ENCODE results near the gene COX20.
A peak's percentile ranks its signal among the peaks of the same experiment; 100 is the strongest.

Gene COX20

GRCh38 chr1:244851546-244852231 lies 16.2 kb downstream of the COX20 start:
- no peak for DNase-seq (ENCODE audit: low read depth in 2 of 2)

DNA sequence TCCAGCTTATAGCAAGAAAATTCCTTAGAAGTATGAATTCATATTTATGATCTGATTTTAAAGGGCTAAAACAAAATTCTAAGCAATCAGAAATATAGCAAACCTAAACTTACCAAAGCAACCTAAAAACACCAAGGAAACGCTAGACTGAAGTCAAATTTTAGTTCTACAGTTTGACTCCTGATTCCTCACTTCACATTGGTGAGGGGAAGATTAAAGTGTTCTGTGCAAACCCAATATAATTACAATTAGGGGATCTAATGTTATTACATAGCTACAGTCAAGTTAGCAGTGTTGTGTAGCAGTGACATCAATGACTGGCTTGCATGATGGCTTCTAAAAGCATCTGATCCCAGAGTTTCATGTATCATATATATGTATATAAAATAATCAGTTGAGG lies 17.2 kb downstream of the COX20 start:
- no peak for DNase-seq (ENCODE audit: low read depth in 2 of 2)

DNA sequence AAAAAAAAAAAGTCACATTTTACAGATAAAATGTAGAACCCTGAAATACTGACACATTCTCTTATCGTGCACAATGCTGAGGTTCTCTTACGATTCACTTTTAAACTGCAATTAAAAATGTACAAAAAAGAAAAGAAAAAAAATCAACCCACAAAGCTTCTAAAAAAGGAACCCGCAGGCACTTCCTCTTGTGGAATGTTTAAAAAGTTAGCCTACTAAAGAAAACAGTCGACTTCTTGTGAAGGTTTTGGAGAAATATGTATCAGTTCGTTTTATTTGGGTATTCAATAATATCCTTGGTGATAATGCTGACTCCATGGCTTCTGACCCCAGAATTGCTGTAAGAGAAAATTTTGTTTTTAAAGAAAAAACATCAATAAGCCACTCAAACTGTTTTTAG lies 18.7 kb downstream of the COX20 start:
- DNase-seq (ENCODE audit: low read depth in 2 of 2), result no peak

- DNase-seq (ENCODE audit: low read depth in 2 of 2), result no peak
These were observed 19.6 kb downstream of the COX20 start for GRCh38 chr1:244854865-244855578.

- no peak for DNase-seq (ENCODE audit: low read depth in 2 of 2)
These were observed 22.3 kb downstream of the COX20 start for GRCh38 chr1:244857761-244858160.

GRCh38 chr1:244858357-244858756 lies 22.9 kb downstream of the COX20 start:
- no peak for DNase-seq (ENCODE audit: low read depth in 2 of 2)

GRCh38 chr1:244860078-244860477 lies 24.6 kb downstream of the COX20 start:
- DNase-seq (ENCODE audit: low read depth in 2 of 2), result no peak

DNA sequence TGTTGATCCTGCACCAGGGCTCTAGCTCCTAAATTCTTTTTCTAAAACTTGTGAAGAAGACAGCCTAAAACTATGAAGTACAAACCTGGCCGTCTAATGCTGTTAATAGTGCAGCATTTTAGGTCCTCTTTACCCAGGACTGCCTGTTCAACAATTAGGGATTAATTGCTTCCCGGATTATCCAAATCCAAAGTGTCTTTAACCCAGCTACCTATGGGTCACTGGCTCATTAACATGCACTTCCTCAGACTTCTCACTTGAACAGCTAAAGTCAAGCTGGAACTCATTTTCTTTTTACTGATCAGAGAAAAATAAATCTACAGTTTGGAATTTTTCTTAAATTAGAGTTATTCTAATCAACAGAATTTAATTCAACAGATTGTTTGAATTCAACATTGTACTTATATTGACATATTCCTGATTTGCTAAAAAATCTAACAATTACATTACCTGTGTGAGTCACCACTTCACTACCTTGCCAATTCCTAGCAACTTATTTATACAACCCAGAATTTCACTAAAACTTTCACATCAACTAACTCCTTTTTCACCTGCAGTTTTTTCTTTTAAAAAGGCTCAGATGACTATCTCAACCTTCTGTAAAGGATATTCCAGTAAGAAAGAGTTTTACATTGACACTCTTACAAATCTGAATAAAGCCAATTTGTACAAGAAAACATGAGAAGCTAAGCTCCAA lies 25.6 kb downstream of the COX20 start:
- no peak for DNase-seq (ENCODE audit: low read depth in 2 of 2)

GRCh38 chr1:244861683-244862082 lies 26.2 kb downstream of the COX20 start:
- DNase-seq (ENCODE audit: low read depth in 2 of 2), result no peak

GRCh38 chr1:244862354-244862698 lies 26.9 kb downstream of the COX20 start:
- no peak for DNase-seq (ENCODE audit: low read depth in 2 of 2)

DNA sequence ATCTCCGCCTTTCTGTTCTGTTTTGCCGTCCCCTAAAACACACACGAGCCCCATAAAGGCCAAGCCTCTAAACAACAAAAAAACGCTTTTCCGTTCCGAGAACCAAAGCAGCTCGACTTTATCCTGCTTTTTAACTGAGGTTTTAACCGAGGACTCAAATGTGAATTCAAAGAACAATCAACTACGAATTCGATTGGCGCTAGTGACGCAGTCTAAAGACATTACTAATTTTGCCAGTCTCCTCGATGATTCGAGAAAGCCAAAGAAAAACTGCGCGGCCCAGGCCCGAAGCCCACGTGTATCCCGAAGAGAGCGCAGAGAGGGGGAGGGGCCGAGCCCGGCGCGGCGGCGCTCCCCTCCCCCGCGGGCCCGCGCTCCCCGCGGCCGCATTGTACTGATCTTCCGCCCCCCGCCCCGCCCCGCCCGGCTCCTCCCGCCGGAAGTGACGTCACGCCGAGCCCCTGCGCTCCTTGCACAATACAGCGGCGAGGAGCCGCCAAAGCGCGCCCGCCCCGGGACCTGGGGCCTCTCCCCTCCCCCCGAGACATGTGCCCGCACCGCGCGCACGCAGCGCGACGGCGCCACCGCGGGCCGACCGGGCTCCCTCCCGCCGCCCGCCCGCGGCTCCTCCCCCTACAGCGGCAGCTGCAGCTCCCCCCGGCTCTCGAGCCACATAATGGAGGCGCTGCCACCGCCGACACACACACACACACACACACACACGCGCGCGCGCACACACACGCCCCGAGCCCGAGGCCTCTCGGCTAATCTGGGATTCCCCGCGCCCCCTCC lies 27.4 kb downstream of the COX20 start:
- DNase-seq (ENCODE audit: low read depth in 2 of 2), result peak; percentile 87 to 88

DNA sequence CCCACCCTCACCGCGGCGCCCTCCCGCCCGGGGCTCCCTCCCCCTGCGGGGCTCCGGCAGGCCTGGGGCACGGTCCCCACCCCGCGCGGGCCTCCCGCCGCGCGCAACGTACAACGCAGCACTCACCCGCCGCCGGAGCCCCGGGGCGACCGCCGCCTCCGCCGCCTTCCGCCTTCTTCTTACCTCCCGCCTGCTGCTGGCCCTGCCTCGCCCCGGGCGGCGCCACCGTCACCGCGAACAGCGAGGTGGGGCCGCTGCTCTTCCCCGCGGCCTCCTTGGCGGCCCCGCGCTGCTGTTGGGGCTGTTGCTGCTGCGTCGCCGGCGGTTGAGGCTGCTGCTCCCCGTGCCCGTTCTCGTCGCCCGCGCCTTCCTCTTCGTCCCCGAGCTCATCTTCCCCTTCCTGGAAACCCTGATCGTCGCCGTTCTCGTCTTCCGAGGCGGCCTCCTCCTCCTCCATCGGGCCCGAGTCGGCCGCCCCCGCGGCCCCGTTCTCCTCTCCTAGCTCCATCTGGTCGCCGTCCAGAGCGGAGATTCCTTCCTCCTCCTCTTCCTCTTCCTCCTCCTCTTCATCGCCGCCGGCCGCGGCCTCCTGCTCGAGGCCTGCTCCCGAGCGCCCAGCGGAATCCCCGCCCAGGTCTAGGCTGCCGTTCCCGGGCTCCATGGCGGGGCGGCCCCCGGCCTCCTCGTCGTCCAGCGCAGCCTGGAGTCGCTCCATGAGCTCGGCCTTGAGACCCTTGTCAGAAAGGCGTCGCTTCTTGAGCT lies 28.2 kb downstream of the COX20 start:
- DNase-seq (ENCODE audit: low read depth in 2 of 2), result no peak

DNA sequence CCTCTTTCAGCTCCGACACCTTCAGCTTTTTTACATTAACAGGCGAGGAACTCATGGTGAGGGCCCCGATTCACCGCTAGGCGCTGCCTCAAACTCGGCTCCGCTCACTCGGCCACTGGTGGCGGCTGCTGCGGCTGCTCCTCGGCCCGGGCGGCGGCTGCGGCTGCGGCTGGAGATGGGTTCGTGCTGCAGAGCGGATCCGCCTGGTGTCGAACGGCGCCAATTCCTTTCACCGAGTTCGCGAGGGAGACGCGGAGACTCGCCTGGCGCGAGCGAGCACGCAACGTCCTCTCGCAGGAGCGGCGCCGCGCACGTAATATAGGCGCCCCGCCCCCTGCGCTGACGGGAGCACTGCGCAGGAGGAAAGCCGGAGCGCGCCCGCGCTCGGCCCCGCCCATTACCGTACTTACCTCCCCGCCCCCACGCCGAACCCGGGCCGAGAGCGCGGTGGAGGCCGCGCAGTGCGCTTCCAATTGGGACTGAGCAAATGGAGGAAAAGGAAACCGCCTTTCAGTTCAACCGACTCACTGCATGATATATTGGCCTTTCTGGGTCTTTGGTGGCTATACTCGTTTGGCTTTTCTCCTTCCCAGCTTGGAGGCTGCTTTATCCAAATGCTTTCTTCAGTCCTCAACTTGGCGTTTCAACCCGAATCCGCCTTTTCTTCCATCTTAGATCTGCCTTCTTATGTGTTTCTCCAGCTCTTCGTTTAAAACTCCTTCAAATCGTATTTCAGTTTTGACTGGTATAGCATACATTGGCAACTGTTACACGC lies 29.0 kb downstream of the COX20 start, which contains the start of gene HNRNPU:
HNRNPU (minus strand) TSS at position 291 of the 775 bp plus-strand sequence; CDS start at position 55, 236 bp downstream.
- DNase-seq (ENCODE audit: low read depth in 2 of 2), result peak; percentile 93

DNA sequence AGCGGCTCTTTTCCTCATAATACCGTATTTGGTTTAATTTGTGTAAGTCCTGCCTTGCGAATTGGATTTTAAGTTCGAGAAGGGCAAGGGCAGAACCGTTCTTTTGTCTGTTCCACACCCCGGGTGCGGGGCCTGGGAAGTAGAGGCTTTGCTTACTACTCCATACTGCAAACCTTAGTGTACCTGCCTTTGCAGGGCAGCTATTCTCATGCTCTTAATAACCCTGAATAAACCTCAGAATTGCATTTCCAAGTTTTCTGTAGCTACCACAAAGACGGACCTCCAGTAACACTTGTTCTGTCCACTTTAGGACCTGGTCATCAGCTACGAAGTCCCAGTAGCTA lies 29.5 kb downstream of the COX20 start:
- DNase-seq (ENCODE audit: low read depth in 2 of 2), result peak in 1 of 2 experiments; percentile 8

DNA sequence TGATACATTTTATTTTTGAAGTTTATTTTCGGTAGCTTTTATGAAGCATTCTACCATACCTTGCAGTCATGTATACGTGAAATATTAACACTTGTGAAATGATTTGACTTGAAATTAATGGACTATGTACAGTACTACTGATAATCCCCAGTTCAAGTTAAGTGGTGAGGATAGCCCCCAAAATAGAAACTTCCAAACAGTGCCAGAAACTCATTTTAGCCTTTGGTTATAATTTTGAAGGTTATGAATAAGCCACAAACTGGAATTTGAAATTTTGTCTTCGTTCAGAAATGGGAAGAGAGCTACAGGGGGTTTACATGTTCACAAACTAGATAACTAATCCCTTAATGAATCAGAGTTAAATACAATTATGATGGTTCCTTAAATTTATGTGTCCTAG lies 30.4 kb downstream of the COX20 start:
- no peak for DNase-seq (ENCODE audit: low read depth in 2 of 2)

DNA sequence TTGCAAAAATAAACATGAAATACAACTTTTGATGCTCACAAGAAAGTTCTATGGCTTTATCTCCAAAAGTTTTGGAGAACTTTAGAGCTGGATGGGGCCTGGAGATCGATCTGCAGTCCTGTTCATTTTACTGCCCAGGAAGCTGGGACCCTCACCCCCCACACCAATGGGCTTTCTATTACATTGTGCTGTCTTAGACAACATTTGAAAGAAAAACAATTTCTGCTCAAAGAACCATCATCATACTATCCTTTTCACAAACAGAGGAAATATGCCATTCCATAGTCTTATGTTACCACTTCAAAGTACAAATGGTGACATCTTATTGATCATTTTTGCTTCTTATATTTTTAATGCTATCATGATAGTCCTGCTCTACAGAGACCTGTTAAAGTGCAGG lies 30.9 kb downstream of the COX20 start:
- DNase-seq (ENCODE audit: low read depth in 2 of 2), result no peak

DNA sequence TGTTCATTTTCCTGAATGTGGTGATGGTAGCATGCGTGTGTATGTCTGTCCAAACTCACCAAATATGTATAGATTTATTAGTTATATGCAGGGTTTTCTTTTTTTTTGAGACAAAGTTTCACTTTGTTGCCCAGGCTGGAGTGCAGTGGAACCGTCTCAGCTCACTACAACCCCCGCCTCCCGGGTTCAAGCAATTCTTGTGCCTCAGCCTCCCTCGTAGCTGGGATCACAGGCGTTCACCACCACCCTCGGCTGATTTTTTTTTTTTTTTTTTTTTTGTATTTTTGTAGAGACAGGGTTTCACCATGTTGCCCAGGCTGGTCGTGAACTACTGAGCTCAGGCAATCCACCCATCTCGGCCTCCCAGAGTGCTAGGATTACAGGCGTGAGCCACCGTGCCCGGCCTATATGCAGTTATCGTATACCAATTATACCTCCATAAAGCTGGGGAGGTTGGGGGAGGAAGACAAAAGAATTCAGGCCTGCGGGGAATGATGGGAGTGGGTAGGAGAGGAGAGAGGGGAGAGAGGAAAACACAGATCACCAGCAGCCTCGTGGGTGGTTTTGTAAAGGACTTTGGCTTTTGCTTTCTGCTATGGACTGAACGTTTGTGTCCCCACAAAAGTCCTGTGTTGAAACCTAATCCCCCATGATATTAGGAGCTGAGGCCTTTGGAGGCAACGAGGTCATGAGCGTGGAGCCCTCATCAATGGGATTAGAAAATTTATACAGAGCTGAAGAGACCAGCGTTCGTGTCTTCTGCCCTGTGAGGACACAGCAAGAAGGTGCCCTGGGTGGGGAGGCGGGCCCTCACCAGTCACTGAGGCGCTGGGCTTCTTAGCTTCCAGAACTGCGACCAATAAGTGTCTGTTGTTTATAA lies 33.3 kb downstream of the COX20 start:
- no peak for DNase-seq (ENCODE audit: low read depth in 2 of 2)

DNA sequence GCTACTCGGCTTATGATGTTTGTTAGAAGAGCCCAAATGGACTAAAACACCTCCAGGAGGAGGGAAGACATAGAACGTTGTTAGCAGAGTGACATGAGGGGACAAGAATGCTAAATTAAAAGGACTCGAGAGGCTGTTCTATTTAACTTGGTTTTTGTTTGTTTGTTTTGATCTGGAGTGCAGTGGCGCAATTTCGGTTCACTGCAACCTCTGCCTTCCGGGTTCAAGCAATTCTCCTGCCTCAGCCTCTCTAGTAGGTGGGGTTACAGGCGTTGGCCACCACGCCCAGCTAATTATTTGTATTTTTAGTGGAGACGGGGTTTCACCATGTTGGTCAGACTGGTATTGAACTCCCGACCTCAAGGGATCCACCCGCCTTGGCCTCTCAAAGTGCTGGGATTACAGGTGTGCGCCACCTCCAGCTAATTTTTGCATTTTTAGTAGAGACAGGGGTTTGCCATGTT lies 33.9 kb downstream of the COX20 start:
- no peak for DNase-seq (ENCODE audit: low read depth in 2 of 2)

DNA sequence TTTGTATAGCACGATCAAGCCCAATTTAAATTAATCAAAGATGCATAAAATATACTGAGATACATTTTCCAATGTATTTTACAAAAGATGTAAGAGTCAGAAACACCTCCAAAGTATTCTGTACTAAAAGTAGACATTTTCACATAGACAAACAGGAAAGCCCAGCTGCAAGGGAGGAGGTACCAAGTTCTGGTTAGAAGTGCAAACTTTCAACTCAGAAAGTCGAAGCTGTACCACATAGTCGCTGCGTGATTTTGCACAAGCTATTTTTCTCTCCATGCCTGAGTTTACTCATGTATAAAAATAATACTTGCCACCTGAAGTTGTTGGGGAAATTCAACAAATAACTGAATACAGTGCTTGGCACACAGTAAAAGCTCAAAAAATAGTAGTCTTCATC lies 34.5 kb downstream of the COX20 start:
- no peak for DNase-seq (ENCODE audit: low read depth in 2 of 2)
